GM18511 (cell line): ENCODE measurements around the gene MRPL58.
"Not testable (repeated sequence)": the region's sequence is repeated elsewhere in the genome, so short reads cannot be mapped to it uniquely, and the experiment has no call there.

ENCODE experiments used
- ATAC-seq: cut with Tn5 transposase; IDR thresholded peaks from one replicate; pipeline ENCODE4 v1.9.1; 2021; ENCODE audit warnings: mild to moderate bottlenecking, moderate library complexity; ENCODE audit not compliant: unreplicated experiment

Gene MRPL58

DNA sequence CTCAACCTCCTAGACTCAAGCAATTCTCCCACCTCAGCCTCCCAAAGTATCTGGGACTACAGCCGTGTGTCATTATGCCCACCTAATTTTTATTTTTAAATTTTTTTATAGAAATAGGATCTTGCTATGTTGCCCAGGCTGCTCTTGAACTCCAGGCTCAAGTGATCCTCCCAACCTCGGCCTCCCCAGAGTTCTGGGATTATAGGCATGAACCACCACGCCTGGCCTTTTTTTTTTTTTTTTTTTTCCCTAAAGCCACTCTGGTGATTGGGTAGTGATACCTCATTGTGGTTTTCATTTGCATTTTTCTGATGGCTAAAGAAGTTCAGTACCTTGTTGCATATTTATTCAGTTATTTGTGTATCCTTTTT lies 26.3 kb upstream of the MRPL58 start:
- ATAC-seq: no peak

DNA sequence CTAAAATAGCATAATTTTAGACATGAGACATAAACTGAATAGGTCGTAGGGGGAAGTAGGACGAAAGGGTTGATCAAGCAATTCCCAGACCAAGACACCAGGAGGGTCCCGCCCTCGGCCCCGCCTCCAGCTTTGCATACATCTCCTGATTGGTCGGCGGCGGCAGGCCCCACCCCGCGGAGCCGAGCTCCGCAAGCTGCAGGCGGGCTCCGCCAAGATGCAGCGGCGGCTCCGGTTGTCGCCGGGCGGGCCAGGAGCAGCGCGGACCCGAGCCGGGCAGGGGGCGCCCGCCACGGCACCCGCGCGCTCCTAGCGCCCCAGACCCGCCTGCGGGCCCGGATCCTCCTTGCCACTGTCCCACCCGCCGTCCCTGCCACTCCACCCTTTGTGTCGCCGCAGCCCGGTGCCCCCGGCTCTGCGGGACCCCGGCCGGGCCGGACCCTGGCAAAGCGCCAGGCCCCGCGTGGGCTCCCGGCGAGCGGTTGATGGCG lies 25.0 kb upstream of the MRPL58 start, which contains the start of gene CDR2L:
Gene CDR2L, plus strand, starts transcription at position 215 of the 491 bp plus-strand sequence. CDS start 412 bp downstream, outside the sequence.
- ATAC-seq: peak; percentile 96

DNA sequence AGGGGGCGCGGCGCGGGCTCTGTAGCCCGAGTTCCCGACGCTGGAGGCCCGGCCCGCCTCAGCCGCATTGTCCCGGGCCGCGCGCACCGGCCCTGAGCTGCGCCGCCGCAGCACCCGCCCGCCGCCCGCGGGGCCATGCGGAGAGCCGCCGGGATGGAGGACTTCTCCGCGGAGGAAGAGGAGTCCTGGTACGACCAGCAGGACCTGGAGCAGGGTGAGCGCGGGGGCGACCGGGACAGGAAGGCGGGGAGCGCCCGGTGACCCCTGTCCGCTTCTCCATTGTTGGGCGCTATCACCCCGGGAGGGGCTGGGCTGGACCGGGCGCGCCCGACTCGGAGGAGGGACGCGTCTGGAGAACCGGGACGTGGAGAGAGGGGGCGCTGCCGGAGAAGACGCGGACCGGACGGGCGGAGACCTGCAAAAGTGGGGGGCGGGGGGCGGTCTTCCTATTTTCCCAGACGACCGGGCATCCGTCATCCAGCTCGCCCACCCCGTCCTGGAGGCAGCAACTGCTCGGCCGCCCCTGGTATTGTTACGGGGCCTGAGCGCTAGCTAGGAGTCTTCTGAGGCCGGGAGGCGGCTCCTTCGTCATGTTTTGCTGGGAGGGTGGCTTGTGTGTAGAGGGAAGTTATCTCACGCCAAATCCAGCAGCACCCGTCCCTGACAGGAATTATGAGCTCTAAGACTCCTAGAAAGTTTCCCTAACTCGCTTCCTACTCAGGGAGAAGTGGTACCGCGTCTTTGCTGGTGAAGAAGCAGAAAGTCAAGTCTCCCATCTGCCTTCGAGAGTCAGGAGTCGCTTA lies 24.4 kb upstream of the MRPL58 start:
- peak; percentile 48 for ATAC-seq

DNA sequence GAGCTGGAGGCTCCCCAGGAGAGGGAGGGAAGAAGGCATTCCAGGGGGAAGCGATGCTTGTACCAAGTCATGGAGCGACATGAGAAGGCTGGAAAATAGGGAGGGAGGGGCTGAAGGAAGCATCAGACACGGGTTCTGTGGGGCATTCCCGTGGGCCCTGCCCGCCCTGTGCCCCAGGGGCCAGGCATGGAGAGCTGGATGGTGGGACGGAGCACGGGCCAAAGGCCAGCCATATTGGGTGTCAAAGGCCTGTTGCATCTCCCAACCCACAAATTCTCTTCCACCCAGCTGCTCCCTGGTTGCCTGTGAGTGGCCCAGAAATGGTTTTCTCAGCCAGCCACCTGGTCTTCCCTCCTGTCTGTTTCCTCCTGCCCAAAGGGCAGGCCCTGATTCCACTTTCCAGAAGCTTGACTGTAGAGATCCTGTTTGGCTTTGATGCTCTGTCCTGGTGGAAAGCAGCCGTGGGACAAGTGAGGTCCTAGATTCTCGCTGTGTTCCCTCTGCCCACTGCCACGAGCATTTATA lies 21.8 kb upstream of the MRPL58 start:
- no peak for ATAC-seq

DNA sequence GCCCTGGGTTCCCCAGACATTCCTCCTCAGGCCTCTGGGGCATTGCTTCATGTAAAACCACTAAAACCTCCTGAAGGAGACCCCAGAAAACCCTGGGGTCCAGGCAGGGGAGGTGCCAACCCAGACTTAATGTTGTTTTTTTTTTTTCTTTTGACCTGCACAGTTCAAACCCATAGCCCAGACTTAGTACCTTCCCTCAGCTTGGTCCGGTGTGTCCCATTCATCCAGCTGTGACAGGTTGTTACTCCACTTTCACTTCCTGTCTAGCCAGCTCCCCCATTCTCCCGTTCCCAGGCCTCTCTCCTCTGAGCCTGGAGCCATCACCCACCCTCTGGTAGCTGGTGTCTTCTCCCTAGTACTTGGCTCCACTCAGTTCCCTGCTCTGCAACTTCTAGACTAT lies 20.2 kb upstream of the MRPL58 start:
- no peak for ATAC-seq

DNA sequence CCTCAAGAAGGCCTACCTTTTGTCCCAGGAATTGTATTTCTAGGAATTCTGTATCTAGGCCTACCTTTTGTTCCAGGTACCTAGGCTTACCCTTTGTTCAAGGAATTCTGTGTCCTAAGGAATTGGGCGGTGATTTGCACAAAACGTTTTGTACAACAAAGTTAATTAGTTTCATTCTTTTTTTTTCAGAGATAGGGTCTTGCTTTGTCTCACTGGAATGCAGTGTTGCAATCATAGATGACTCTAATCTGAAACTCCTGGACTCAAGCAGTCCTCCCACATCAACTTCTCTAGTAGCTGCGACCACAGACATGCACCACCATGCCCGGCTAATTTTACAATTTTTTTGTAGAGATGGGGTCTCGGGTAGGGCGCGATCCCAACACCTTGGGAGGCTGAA lies 18.0 kb upstream of the MRPL58 start:
- ATAC-seq: no peak

DNA sequence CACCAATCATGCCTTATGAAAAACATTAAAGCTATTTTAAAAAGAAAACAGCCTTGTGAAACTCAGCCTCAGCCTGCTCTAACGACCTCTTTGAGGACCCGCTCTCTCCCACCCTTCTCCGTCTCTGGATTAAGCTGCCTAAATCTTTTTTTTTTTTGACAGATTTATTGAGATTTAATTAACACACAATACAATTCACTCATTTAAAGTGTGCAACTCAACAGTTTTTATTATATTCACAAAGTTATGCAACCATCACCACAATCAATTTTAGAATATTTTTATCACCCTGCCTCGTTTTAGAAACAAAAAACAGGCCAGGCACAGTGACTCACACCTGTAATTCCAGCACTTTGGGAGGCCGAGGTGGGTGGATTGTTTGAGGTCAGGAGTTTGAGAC lies 16.6 kb upstream of the MRPL58 start:
- ATAC-seq: no peak

DNA sequence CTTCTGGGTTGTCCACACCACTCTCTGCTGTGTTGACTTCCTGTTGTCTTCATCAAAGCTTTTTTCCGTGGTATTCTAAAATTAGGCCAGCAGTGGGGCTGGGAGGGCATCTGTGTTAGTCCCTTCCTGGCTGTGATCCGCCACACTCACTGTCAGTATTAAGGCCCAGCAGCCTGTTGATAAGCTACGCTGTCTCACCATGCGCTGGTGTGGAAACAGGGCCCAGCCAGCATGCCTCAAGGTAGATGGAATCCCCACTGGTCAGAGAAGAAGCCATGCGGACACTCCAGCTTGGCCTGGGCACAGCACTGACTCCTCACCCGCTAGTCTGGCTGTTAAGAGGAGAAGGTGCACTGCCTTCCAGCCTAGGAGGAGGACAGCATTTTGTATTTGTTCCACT lies 13.7 kb upstream of the MRPL58 start:
- ATAC-seq: no peak

DNA sequence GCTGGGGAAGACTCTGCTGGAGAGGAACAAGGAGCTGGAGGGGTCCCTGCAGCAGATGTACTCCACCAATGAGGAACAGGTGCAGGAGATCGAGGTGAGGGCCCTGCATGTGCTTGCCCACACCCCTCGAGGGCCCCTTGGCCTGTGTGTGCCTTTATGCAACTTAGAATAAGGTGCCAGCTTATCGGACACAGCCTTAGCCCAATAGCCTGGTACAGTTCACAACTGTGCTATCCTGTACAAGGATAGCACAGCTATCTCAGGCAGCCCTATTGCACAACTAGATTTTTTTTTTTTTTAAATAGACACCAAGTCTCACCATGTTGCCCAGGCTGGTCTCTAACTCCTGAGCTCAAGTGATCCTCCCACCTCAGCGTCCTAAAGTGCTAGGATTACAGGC lies 12.9 kb upstream of the MRPL58 start:
- no peak for ATAC-seq

DNA sequence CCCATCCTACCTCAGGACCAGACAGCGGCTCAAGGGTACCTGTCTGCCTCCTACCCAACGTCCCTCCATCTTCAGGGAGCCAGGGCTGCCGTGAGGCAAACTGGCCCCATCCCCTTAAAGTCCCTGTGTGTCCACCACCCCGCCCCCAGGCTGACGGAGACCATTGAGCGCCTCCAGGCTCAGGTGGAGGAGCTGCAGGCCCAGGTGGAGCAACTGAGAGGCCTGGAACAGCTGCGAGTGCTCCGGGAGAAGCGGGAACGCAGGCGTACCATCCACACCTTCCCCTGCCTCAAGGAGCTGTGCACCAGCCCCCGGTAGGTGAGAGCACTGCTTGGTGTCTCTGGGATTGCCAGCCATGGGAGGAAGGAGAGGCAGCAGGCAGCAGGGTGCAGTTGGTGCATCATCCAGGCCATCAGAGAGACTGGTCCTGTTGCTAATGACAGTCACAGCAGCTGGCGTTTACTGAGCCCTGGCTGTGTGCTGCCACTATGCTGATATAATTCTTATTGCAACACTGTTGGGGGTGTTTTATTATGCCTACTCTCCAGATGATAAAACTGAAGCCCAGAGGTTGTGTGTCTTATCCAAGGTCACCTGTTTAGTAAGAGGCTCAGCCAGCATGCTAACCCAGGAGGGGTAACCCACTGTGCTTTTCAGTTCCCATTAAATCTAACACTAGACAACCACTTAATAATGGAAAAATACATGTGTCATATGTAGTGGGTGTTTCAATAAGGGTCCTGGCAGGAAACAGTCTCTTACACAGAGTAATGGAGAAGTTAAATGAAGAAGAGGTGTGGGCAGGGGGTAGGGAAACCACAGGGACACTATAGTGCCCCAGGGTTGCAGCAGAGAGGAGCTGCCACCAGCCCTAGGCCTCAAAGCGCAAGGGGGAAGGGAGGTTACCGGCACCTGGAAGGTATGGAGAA lies 10.3 kb upstream of the MRPL58 start:
- no peak for ATAC-seq

DNA sequence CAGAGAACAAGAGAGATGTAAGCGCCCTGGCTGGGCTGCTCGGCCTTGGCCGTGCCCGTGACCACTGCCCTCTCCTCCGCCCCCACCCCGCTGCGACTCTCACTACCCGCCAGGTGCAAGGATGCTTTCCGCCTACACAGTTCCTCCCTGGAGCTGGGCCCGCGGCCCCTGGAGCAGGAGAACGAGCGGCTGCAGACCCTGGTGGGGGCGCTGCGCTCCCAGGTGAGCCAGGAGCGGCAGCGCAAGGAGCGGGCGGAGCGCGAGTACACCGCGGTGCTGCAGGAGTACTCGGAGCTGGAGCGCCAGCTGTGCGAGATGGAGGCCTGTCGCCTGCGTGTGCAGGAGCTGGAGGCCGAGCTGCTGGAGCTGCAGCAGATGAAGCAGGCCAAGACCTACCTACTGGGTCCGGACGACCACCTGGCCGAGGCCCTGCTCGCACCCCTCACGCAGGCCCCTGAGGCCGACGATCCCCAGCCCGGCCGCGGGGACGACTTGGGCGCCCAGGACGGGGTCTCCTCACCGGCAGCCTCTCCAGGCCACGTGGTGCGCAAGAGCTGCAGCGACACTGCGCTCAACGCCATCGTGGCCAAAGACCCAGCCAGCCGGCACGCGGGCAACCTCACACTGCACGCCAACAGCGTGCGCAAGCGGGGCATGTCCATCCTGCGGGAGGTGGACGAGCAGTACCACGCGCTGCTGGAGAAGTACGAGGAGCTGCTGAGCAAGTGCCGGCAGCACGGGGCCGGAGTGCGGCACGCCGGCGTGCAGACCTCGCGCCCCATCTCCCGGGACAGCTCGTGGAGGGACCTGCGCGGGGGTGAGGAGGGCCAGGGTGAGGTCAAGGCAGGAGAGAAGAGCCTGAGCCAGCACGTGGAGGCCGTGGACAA lies 9.2 kb upstream of the MRPL58 start:
- no peak for ATAC-seq

DNA sequence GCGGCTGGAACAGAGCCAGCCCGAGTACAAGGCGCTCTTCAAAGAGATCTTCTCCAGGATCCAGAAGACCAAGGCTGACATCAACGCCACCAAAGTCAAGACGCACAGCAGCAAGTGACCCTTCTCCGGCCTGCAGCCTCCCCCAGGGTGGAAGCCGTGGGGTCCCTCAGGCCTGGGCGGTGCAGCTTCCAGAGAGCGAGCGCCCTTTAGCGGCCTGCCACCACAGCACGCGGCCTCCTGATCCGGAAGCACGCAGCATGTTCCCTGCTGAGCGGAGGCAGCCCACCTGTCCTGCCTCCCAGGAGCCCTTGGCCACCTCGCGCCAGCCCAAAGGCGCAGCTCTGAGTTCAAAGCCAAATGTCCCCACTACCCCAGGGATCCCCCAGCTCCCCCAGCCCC lies 8.5 kb upstream of the MRPL58 start:
- ATAC-seq: no peak

DNA sequence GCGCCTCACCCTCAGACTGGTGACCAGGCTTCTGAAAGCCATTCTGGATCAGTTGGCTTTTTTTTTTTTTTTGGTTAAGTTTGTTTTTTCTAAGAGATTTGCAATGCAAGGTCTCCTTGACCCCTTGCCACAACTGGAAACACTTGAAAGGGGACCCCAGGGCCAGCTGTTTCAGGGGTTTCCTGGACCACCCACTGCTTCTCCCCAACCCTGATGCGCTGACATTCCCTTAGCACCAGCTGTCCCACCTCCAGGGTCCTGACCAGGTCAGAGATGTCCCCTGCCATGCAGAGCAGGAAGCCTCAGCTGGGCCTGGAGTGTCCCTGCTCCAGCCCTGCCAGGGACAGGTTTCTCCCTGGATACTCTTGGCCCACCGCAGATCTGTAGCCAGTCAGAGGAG lies 8.1 kb upstream of the MRPL58 start:
- ATAC-seq: no peak

DNA sequence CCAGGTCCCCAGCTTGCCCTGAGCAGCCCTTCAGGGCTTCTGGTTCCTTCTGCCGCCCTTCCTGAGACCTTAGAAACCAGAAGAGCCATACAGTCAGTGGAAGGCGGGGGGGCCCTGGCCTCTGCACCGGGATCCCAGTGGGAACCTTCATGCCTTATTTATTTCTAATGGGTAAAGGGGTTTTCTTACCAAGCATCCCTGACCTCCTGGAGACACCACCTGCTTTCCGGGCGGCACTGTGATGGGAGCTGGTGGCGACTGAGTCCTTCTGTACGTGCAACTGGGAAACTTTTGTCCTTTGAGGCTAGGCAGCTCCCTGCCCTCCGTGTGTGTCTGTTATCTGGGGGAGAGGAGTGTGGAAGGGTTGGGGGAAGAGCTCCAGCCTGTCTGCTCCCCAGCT lies 7.2 kb upstream of the MRPL58 start:
- ATAC-seq: no peak

DNA sequence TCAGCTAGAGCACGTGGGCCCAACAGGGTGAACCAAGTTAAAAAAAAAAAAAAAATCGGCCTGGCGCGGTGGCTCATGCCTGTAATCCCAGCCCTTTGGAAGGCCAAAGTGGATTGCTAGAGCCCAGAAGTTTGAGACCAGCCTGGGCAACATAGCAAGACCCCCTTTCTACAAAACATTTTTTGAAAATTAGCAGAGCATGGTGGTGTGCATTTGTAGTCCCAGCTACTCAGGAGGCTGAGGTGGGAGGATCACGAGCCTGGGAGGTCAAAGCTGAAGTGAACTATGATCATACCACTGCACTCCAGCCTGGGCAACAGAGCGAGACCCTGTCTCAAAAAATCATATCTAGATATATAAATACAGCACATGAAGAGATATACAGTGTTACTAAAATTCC lies 6.4 kb upstream of the MRPL58 start:
- not testable (repeated sequence) for ATAC-seq

DNA sequence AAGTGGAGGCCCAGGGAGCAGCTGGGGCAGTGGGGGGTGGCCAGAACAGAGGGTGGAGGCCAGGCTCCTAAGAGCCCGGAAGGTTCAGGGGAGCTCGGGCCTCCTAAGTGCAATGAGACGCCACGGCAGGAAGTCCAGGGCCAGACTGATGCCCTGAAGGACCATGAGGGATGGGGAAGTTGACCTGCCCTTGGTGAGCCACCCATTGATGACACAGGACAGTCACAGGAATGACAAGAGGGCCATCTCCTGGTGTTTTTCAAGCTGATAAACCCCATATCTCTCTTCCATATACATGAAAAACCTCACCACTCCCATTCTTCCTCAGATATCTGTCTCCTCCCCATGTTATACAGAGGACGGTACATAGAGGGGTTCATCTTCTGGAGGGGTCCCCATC lies 5.8 kb upstream of the MRPL58 start:
- ATAC-seq: no peak

DNA sequence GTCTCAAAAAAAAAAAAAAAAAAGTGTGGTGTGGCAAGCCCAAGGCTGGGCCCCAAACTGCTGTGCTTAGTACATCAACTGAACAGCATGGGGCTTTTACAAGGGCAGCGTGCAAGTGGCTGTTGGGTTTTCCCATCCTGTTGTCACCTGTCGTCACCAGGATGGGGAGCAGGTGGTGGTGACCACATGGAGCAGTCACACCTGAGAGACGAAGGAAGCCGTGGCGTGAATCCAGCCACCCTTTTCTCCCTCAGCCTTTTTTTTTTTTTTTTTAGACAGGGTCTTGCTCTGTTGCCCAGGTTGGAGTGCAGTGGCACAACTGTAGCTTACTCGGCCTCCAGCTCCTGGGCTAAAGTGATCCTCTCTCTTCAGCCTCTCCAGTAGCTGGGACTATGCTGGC lies 4.1 kb upstream of the MRPL58 start:
- no peak for ATAC-seq

DNA sequence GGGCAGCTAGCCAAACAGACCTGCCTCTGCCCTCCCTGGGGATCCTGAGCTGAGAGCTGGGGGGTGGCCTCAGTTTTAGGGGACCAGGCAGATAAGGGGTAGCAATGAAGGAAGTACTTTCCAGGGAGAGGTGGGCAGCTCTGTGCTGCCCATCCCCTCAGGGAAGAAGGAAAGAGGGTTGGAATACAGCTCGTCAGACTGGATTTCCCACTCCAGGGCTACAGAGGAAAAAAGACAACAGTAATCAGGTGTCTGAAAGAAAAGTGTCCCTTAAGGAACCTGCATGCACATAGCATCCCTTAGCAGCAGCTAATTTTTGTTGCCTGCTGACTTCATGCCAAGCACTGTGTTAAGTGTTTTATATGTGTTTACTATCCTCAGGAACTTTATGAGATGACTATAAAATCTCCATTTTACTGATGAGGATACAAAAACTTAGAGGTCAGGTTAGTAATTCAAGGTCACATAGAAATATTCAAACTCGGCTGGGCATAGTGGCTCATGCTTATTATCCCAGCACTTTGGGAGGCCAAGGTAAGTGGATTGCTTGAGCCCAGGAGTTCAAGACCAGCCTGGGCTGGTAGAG lies 3.2 kb upstream of the MRPL58 start:
- ATAC-seq: no peak

DNA sequence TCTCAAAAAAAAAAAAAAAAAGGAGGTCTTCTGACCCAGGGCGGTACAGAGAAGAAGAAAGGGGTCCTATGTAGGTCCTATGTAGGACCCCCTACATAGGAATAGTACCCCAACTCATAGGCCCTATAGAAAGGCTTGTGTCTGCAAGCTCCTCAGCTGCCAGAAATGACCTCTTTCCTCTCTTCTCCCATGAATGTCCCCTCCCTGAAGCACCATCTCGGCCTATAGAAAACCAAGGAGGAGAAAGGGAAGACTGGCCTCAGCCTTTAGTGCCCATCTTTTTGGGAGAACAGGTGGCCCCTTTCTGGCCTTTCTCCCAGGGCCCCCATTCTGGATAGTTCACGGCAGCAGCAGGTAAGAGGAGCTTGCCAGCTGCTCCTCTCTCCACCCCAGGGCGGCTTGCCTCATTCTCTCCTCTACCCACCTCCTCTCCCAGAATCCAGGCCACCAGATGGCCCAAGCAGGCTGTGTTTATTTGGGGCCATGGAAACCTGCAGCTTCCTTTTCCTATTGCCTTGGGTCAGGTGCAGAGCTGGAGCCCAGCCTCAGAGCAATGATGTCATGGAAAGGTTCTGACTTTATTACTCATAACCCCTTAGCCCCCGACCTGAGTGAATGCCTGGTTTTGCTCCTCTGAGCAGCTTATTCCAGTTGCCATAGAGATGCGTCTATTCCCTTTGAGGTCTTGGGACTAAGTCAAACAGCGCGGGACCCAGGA lies 1.6 kb upstream of the MRPL58 start:
- no peak for ATAC-seq
